HepG2 (cell line): ENCODE results near the gene ASXL1. TPM values are rescaled to one million over a fixed set of nuclear protein-coding genes. Genes with fewer than 3 reads are reported as not detected.

Experiments
- AKAP8 ChIP-seq: sonication (generic); formaldehyde crosslinking; IDR thresholded peaks from 2 replicates; pipeline ENCODE4 v1.5.1; 2020; ENCODE audit warnings: mild to moderate bottlenecking, missing genetic modification reagents
- GATAD2A ChIP-seq: IDR thresholded peaks from 2 replicates; pipeline ENCODE4 v1.6.1; 2016
- HNRNPL ChIP-seq: fragments of 200-400 bp; formaldehyde crosslinking; IDR thresholded peaks from 2 replicates; pipeline ENCODE4 v1.6.1; 2017; ENCODE audit warnings: mild to moderate bottlenecking, low read depth, low read length
- KDM2A ChIP-seq: sonication (generic); formaldehyde crosslinking; IDR thresholded peaks from 2 replicates; pipeline ENCODE4 v1.4.0; 2020; ENCODE audit warnings: low read depth, missing genetic modification reagents, borderline replicate concordance
- KDM6A ChIP-seq: IDR thresholded peaks from 2 replicates; pipeline ENCODE4 v1.6.1; 2016; ENCODE audit warnings: low read depth
- MXI1 ChIP-seq: IDR thresholded peaks from 3 replicates; pipeline ENCODE4 v1.6.1; 2012; ENCODE audit warnings: low read depth, low read length, inconsistent platforms, borderline replicate concordance
- NCOA5 ChIP-seq: sonication (generic); formaldehyde crosslinking; IDR thresholded peaks from 2 replicates; pipeline ENCODE4 v1.4.0; 2020; ENCODE audit warnings: missing genetic modification reagents
- PRPF4 ChIP-seq: fragments of 200-400 bp; formaldehyde crosslinking; IDR thresholded peaks from 2 replicates; pipeline ENCODE4 v1.6.1; 2016; ENCODE audit warnings: low read length, low read depth; ENCODE audit not compliant: poor library complexity, severe bottlenecking
- RELA ChIP-seq: sonication (generic); formaldehyde crosslinking; IDR thresholded peaks from 2 replicates; pipeline ENCODE4 v1.4.0; 2020; ENCODE audit warnings: missing genetic modification reagents
- RFX1 ChIP-seq: fragments of 450-650 bp; IDR thresholded peaks from 2 replicates; pipeline ENCODE4 v1.6.1; 2017
- RNF219 ChIP-seq: sonication (generic); formaldehyde crosslinking; IDR thresholded peaks from 2 replicates; pipeline ENCODE4 v1.5.0; 2020; ENCODE audit warnings: mild to moderate bottlenecking, missing genetic modification reagents
- SYNCRIP ChIP-seq: fragments of 200-400 bp; formaldehyde crosslinking; IDR thresholded peaks from 2 replicates; pipeline ENCODE4 v1.6.1; 2018; ENCODE audit warnings: mild to moderate bottlenecking, low read depth, low read length; ENCODE audit not compliant: insufficient read depth
- ZNF230 ChIP-seq: sonication (generic); formaldehyde crosslinking; IDR thresholded peaks from 2 replicates; pipeline ENCODE4 v1.4.0; 2020; ENCODE audit warnings: mild to moderate bottlenecking, missing genetic modification reagents
- ZNF329 ChIP-seq: sonication (generic); formaldehyde crosslinking; IDR thresholded peaks from 2 replicates; pipeline ENCODE4 v1.9.0; 2021; ENCODE audit warnings: low read depth, mild to moderate bottlenecking, missing genetic modification reagents
- ZNF501 ChIP-seq: sonication (generic); formaldehyde crosslinking; IDR thresholded peaks from 2 replicates; pipeline ENCODE4 v1.5.1; 2020; ENCODE audit warnings: mild to moderate bottlenecking, moderate library complexity, missing genetic modification reagents
- ZNF558 ChIP-seq: sonication (generic); formaldehyde crosslinking; IDR thresholded peaks from 2 replicates; pipeline ENCODE4 v1.9.0; 2022; ENCODE audit warnings: mild to moderate bottlenecking, missing genetic modification reagents, borderline replicate concordance
- ZNF839 ChIP-seq: sonication (generic); formaldehyde crosslinking; IDR thresholded peaks from 2 replicates; pipeline ENCODE4 v1.4.0; 2020; ENCODE audit warnings: missing genetic modification reagents, mild to moderate bottlenecking, borderline replicate concordance
- polyA plus RNA-seq, 8 experiments: library from polyadenylated mRNA; depleted of rRNA in 3 of 8; stranded (reverse) in 7 of 8; unstranded in 1 of 8; fragments of >200 nt; fragmentation: Illumina TruSeq in 4 of 8; extraction: Trizol in 4 of 8; gene quantifications; 2 replicates each; pipeline versions ENCODE4 v1.2.1 to v1.2.3, GENCODE V29; 2011 to 2016; ENCODE audit warnings: low read depth in 4 of 8, missing spikeins in 1 of 8, mixed read lengths in 1 of 8; ENCODE audit not compliant: insufficient read depth in 1 of 8
- total RNA-seq, 5 experiments: library from RNA; depleted of rRNA; stranded (reverse); fragments of >200 nt; fragmentation: Illumina TruSeq; extraction: Trizol; gene quantifications; 2 replicates each; pipeline ENCODE4 v1.2.3, GENCODE V29; 2016; ENCODE audit warnings: low read depth in 1 of 5
- TF ChIP-seq, protein P1 (sequence below): sonication (generic); formaldehyde crosslinking; IDR thresholded peaks from 2 replicates; pipeline ENCODE4 v1.4.0; 2020; ENCODE audit warnings: missing genetic modification reagents
- TF ChIP-seq, protein P2 (sequence below): IDR thresholded peaks from 2 replicates; pipeline ENCODE4 v1.6.1; 2016
- TF ChIP-seq, protein P3 (sequence below): sonication (generic); formaldehyde crosslinking; IDR thresholded peaks from 2 replicates; pipeline ENCODE4 v1.5.0; 2020; ENCODE audit warnings: mild to moderate bottlenecking, missing genetic modification reagents

Gene ASXL1
- total and polyA plus RNA-seq, 2 of the 13 experiments (the other 11 are each of a cell fraction or from before 2014, with no cell fraction given) = 62.1 to 74.8 TPM

DNA sequence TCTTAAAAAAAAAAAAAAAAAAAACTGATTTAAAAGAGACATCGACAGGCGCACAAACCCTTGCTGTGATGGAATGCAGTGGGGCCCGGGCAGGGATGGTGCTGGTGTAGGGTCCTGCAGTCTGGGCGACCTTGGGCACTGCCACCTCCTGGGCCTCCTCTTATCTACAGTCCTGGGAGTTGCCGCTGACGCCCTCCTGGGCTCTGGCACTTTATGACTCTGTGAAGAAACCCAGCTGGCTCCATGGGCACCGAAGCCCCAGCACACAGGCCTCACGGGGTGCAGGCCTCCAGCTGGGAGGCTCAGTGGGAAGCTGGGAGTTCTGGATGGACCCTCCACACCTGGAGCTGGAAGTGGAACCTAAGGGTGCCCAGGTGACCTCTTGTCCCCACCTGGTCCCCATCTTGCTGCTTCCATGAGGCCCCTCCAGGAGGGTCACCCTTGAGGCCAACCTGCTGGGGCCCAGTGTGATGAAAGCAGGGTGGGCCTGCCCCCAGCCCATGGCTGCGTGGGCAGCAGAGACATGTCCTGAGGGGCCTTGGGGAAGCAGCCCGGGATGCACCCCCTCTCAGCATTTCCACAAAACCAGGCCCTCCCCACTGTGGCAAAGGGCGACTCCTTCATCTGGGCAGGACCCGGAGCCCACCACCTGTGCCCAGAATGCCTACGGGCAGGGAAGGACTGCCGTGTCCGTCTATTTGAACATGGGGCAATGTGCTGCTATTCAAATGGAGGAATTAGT is 104.9 kb downstream of the ASXL1 start (continued):
- TF ChIP-seq ZNF230 (no peak), ZNF839 (CRISPR knock-in tag) (no peak), RFX1 (0 out of 2 replicates have a peak, but pooled peaks have one; percentile 8), AKAP8 (0 out of 2 replicates have a peak, but pooled peaks have one; percentile 18), RNF219 (no peak), MXI1 (peak; percentile 19; the same call in 1 of the 3 replicates), KDM2A (CRISPR knock-in tag) (0 out of 2 replicates have a peak, but pooled peaks have one; percentile 6), NCOA5 (no peak), KDM6A (CRISPR knock-in tag) (no peak), HNRNPL (peak; percentile 96; the same call in 1 of the 2 replicates), RELA (CRISPR knock-in tag) (no peak), ZNF501 (CRISPR knock-in tag) (no peak), ZNF558 (CRISPR knock-in tag) (no peak), GATAD2A (CRISPR knock-in tag) (no peak), ZNF329 (no peak), PRPF4 (peak; percentile 22), SYNCRIP (no peak)
- TF ChIP-seq, protein P1, sequence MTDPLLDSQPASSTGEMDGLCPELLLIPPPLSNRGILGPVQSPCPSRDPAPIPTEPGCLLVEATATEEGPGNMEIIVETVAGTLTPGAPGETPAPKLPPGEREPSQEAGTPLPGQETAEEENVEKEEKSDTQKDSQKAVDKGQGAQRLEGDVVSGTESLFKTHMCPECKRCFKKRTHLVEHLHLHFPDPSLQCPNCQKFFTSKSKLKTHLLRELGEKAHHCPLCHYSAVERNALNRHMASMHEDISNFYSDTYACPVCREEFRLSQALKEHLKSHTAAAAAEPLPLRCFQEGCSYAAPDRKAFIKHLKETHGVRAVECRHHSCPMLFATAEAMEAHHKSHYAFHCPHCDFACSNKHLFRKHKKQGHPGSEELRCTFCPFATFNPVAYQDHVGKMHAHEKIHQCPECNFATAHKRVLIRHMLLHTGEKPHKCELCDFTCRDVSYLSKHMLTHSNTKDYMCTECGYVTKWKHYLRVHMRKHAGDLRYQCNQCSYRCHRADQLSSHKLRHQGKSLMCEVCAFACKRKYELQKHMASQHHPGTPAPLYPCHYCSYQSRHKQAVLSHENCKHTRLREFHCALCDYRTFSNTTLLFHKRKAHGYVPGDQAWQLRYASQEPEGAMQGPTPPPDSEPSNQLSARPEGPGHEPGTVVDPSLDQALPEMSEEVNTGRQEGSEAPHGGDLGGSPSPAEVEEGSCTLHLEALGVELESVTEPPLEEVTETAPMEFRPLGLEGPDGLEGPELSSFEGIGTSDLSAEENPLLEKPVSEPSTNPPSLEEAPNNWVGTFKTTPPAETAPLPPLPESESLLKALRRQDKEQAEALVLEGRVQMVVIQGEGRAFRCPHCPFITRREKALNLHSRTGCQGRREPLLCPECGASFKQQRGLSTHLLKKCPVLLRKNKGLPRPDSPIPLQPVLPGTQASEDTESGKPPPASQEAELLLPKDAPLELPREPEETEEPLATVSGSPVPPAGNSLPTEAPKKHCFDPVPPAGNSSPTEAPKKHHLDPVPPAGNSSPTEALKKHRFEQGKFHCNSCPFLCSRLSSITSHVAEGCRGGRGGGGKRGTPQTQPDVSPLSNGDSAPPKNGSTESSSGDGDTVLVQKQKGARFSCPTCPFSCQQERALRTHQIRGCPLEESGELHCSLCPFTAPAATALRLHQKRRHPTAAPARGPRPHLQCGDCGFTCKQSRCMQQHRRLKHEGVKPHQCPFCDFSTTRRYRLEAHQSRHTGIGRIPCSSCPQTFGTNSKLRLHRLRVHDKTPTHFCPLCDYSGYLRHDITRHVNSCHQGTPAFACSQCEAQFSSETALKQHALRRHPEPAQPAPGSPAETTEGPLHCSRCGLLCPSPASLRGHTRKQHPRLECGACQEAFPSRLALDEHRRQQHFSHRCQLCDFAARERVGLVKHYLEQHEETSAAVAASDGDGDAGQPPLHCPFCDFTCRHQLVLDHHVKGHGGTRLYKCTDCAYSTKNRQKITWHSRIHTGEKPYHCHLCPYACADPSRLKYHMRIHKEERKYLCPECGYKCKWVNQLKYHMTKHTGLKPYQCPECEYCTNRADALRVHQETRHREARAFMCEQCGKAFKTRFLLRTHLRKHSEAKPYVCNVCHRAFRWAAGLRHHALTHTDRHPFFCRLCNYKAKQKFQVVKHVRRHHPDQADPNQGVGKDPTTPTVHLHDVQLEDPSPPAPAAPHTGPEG = no peak
- TF ChIP-seq, protein P2, sequence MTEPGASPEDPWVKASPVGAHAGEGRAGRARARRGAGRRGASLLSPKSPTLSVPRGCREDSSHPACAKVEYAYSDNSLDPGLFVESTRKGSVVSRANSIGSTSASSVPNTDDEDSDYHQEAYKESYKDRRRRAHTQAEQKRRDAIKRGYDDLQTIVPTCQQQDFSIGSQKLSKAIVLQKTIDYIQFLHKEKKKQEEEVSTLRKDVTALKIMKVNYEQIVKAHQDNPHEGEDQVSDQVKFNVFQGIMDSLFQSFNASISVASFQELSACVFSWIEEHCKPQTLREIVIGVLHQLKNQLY (CRISPR knock-in tag) = no peak
- TF ChIP-seq, protein P3, sequence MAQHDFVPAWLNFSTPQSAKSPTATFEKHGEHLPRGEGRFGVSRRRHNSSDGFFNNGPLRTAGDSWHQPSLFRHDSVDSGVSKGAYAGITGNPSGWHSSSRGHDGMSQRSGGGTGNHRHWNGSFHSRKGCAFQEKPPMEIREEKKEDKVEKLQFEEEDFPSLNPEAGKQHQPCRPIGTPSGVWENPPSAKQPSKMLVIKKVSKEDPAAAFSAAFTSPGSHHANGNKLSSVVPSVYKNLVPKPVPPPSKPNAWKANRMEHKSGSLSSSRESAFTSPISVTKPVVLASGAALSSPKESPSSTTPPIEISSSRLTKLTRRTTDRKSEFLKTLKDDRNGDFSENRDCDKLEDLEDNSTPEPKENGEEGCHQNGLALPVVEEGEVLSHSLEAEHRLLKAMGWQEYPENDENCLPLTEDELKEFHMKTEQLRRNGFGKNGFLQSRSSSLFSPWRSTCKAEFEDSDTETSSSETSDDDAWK (CRISPR knock-in tag) = no peak
